ENCODE data around the gene TMSB15B. TPM values are rescaled to one million over a fixed set of nuclear protein-coding genes. Genes with fewer than 3 reads are reported as not detected.
"Not testable (repeated sequence)": the region's sequence is repeated elsewhere in the genome, so short reads cannot be mapped to it uniquely, and the experiment has no call there.

Gene TMSB15B
- 7.2 and 8.3 TPM in 2 replicates for total RNA-seq

- intact Hi-C loops (cut with micrococcal nuclease): not testable (repeated sequence)
These were observed at the start of gene TMSB15B for GRCh38 chrX:103962411-103963278. Gene TMSB15B, plus strand, starts transcription at chrX:103962627.

- intact Hi-C loops (cut with micrococcal nuclease): no loop called here
These were observed 48.9 kb upstream of the TMSB15B start for GRCh38 chrX:103913356-103914020.

DNA sequence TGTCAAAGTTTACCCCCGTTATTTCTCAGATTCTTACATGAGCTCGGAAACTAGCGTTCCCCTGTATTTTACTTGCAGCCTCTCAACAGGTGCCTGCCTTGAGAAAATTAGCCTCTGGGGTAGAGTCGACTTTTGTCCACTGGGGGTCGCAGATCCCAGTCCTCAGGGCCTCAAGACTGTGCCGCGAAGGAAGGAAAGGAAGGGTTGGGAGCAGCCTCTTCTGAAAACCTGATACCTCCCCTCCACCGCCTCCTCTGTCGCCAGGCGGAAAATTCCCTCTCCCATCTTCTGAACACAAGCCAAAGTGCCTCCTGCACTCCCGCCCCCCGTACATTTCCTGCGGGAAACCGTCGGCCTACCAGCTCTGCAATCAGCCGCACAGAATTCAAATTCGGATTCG lies 44.4 kb upstream of the TMSB15B start:
- intact Hi-C loops (cut with micrococcal nuclease): loop anchor here (1.0 kb wide), 1 partner anchor 232 kb away; the partner anchor contains the start of gene MORF4L2

GRCh38 chrX:103918571-103919269 lies 43.7 kb upstream of the TMSB15B start:
- intact Hi-C loops (cut with micrococcal nuclease): loop anchor here (1.0 kb wide), 2 partner anchors 23 to 232 kb away; partner anchors contain the start of gene MORF4L2

- intact Hi-C loops (cut with micrococcal nuclease): loop anchor here (1.0 kb wide), 1 partner anchor 22 kb away; no protein-coding TSS in a partner anchor
These were observed 43.2 kb upstream of the TMSB15B start for GRCh38 chrX:103919270-103919637.

GRCh38 chrX:103920515-103920914 lies 41.9 kb upstream of the TMSB15B start:
- intact Hi-C loops (cut with micrococcal nuclease): not testable (repeated sequence)

DNA sequence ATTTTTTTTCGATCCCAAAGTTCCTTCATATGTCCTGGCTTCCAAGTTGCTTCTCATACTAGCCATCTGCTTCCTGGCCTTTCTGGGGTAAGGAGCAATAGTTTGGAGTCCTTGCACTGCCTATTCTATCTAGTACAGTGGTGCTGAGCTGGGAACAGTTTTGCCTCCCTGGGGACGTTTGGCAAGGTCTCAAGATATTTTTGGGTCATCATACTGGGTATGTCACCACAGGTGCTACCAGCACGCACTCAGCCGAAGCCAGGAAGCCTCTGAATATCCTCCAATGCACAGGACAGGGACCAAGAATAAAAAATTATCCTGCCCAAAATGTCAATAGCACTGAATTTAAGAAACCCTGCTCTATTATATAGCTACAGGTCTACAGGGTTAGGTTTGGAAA lies 35.4 kb upstream of the TMSB15B start:
- intact Hi-C loops (cut with micrococcal nuclease): no loop called here

GRCh38 chrX:103927633-103928032 lies 34.8 kb upstream of the TMSB15B start:
- intact Hi-C loops (cut with micrococcal nuclease): no loop called here

GRCh38 chrX:103932133-103932532 lies 30.3 kb upstream of the TMSB15B start:
- intact Hi-C loops (cut with micrococcal nuclease): no loop called here

GRCh38 chrX:103940257-103940656 lies 22.2 kb upstream of the TMSB15B start:
- intact Hi-C loops (cut with micrococcal nuclease): not testable (repeated sequence)

DNA sequence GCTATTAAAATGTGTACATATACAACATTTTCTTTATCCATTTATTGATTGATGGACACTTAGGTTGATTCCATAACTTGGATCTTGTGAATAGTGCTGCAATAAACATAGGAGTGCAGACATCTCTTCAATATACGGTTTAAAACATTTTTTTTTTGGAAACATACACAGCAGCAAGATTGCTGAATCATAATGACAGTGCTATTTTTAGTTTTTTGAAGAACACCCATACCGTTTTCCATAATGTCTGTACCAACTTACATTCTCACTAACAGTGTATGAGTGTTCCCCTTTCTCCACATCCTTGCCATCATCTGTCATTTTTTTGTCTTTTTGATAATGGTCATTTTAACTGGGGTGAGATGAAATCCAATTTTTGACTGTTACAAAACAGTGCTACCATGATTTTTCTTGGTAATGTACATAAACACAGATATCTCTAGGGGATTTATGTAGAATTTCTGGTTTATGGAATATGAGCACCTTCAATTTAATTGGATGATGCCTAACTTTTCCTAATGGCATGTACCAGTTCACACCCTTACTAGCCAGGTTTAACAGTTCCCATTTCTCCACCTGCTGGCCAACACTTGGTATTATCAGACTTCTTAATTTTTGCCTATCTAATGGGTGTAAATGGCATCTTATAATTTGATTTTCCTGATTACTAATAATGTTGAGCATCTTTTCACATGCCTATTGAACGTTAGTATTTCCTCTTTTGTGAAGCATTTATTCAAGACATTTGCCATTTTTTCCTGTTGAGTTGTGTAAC lies 21.0 kb upstream of the TMSB15B start:
- intact Hi-C loops (cut with micrococcal nuclease): loop anchor here (1.0 kb wide), 2 partner anchors 22 to 96 kb away; no protein-coding TSS in a partner anchor

DNA sequence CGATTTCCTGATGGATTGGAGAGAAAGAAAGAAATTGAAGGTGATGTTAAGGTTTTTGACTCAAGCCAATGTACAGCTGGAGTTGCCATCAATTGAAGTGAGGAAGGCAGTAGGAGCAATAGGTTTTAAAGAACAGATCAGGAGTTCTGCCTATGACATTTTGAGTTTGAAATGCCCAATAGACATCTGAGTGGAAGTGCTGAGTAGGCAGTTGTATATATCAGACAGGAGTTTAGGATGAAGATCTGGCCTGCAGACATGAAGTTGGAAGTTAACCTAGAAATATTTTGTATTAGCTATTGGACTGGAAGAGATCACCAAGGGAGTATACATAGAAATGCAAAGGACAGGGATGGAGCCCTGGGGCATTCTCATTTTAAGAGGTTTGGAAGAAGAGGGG lies 12.9 kb upstream of the TMSB15B start:
- intact Hi-C loops (cut with micrococcal nuclease): no loop called here

DNA sequence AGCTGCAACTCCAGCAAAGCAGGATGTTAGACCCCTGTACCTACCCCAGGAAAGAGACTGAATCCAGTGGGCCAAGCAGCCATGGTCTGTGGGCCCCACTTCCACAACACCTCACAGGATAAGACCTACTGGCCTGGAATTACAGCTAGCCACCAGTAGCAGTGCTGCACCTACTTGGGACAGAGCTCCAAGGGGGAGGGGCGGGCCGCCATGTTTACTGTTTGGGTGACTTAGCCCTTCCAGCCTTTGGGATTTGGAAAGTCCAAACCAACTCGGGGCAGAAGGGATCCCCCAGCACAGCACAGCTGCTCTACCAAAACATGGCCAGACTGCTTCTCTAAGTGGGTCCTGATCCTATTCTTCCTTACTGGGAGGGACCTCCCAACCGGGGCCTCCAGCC lies 9.1 kb upstream of the TMSB15B start:
- intact Hi-C loops (cut with micrococcal nuclease): no loop called here

GRCh38 chrX:103954259-103954658 lies 8.2 kb upstream of the TMSB15B start:
- intact Hi-C loops (cut with micrococcal nuclease): no loop called here

- intact Hi-C loops (cut with micrococcal nuclease): not testable (repeated sequence)
These were observed 1.8 kb upstream of the TMSB15B start for GRCh38 chrX:103960599-103960998.

DNA sequence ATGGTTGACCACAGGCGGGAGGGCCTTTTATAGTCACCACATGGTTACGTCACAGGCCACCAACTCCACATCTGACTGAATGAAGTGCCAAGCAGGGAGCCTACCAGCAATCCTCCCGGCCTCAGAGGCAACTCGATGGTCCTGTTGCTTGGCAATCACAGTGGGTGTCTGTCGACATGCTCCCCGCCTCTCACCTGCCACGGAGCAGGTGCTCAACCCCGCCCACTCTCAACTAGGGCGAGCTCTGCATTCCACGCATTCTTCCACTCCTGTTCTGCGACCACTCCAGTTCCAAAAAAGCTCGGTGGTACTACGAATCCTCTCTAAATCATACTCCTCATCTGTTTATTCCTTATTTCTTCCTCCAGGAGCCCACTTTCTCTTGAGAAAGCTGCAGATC lies 21.1 kb downstream of the TMSB15B start:
- intact Hi-C loops (cut with micrococcal nuclease): not testable (repeated sequence)

GRCh38 chrX:103999234-103999633 lies 36.8 kb downstream of the TMSB15B start:
- intact Hi-C loops (cut with micrococcal nuclease): no loop called here

DNA sequence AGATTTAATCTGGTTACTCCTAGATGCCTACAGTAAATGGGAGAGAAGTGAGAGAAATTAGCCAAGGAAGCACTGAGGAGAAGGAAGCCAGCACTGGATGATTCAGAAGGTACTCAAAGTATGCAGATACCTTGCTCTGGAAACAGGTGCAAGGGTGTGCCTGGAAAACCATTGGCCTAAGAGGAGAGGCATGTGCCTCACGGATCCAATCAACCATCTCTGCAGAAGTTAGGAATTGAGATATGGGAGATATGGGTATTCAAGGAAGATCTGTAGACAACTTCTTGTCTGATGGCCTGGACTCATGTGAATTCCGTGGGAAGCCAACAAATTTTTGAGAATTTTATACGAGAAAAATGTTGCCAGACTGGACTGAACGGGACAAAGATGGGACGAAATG lies 46.4 kb downstream of the TMSB15B start:
- intact Hi-C loops (cut with micrococcal nuclease): no loop called here

- intact Hi-C loops (cut with micrococcal nuclease): no loop called here
These were observed 50.7 kb downstream of the TMSB15B start for GRCh38 chrX:104013158-104013557.

GRCh38 chrX:104013606-104014005 lies 51.2 kb downstream of the TMSB15B start, which contains the start of gene H2BW1:
Gene H2BW1, minus strand, starts transcription at chrX:104013708. Its CDS starts 132 bp downstream, at chrX:104013576.
- intact Hi-C loops (cut with micrococcal nuclease): no loop called here

DNA sequence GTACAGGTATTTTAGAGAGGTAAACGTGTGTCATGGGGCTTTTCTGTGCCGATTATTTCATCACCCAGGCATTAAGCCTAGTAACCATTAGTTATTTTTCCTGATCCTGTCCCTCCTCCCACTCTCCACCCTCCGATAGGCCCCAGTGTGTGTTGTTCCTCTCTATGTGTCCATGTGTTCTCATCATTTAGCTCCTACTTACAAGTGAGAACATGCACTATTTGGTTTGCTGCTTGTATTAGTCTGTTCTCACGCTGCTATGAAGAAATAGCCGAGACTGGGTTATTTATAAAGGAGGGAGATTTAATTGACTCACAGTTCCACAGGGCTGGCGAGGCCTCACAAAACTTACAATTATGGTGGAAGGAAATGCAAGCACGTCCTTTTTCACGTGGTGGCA lies 53.1 kb downstream of the TMSB15B start:
- intact Hi-C loops (cut with micrococcal nuclease): not testable (repeated sequence)

Measured in T-helper 2 cell treated with Interferon-gamma antibody and Interleukin-4, amounts not matched to agents 100 ng/mL and 5 ng/mL, for 36 hours (primary cell).